Right lobe of liver (tissue), 4 donors: ENCODE data around the gene RTTN.

Source experiments
- CTCF ChIP-seq, 4 donors: fragments of 200-600 bp in 3 of 4; fragments of 450-650 bp in 1 of 4; IDR thresholded peaks; one replicate each; pipeline versions ENCODE4 v1.5.1 to v1.8.0; 2016 to 2022; ENCODE audit warnings: antibody characterized with exemption in 4 of 4, mild to moderate bottlenecking in 2 of 4
- POLR2A ChIP-seq: fragments of 450-650 bp; IDR thresholded peaks from one replicate; pipeline ENCODE4 v1.6.1; 2017; ENCODE audit warnings: antibody characterized with exemption, mild to moderate bottlenecking
- donor health status: DM: no; HTN: no; CAD: no.
- donor health status: DM: no; HTN: no; CAD: no.
- donor health status: DM: no; HTN: yes; CAD: no.

GRCh38 chr18:70078106-70078505 is 127.4 kb downstream of the RTTN start:
- TF ChIP-seq CTCF (IDR thresholded peaks at IDR 0.05) (no peak), POLR2A (no peak)
